GM23248 (cell line): ENCODE measurements around the gene LUC7L.

Experiments used
- EZH2 ChIP-seq: fragments of 200-600 bp; sonication (generic); IDR thresholded peaks from 2 replicates; pipeline ENCODE4 v1.6.1; 2018; ENCODE audit warnings: antibody characterized with exemption, mild to moderate bottlenecking; ENCODE audit not compliant: insufficient read depth, poor library complexity, severe bottlenecking
- EZH2phosphoT487 ChIP-seq: fragments of 200-600 bp; sonication (generic); IDR thresholded peaks from 2 replicates; pipeline ENCODE4 v1.6.1; 2018; ENCODE audit warnings: antibody characterized with exemption, moderate library complexity, mild to moderate bottlenecking, low read depth; ENCODE audit not compliant: insufficient read depth

- TF ChIP-seq EZH2 = peak; percentile 88
- TF ChIP-seq EZH2phosphoT487 = 0 out of 2 replicates have a peak, but pooled peaks have one; percentile 55
Measured at GRCh38 chr16:165539-166374, 63.5 kb downstream of the LUC7L start, which contains the start of gene HBM.
